Measurements from ENCODE around the gene FPGS. TPM values are rescaled to one million over a fixed set of nuclear protein-coding genes. Genes with fewer than 3 reads are reported as not detected.
A peak's percentile ranks its signal among the peaks of the same experiment; 100 is the strongest.

FPGS gene, protein sequence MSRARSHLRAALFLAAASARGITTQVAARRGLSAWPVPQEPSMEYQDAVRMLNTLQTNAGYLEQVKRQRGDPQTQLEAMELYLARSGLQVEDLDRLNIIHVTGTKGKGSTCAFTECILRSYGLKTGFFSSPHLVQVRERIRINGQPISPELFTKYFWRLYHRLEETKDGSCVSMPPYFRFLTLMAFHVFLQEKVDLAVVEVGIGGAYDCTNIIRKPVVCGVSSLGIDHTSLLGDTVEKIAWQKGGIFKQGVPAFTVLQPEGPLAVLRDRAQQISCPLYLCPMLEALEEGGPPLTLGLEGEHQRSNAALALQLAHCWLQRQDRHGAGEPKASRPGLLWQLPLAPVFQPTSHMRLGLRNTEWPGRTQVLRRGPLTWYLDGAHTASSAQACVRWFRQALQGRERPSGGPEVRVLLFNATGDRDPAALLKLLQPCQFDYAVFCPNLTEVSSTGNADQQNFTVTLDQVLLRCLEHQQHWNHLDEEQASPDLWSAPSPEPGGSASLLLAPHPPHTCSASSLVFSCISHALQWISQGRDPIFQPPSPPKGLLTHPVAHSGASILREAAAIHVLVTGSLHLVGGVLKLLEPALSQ
- total RNA-seq: 104 and 132 TPM in 2 replicates

DNA sequence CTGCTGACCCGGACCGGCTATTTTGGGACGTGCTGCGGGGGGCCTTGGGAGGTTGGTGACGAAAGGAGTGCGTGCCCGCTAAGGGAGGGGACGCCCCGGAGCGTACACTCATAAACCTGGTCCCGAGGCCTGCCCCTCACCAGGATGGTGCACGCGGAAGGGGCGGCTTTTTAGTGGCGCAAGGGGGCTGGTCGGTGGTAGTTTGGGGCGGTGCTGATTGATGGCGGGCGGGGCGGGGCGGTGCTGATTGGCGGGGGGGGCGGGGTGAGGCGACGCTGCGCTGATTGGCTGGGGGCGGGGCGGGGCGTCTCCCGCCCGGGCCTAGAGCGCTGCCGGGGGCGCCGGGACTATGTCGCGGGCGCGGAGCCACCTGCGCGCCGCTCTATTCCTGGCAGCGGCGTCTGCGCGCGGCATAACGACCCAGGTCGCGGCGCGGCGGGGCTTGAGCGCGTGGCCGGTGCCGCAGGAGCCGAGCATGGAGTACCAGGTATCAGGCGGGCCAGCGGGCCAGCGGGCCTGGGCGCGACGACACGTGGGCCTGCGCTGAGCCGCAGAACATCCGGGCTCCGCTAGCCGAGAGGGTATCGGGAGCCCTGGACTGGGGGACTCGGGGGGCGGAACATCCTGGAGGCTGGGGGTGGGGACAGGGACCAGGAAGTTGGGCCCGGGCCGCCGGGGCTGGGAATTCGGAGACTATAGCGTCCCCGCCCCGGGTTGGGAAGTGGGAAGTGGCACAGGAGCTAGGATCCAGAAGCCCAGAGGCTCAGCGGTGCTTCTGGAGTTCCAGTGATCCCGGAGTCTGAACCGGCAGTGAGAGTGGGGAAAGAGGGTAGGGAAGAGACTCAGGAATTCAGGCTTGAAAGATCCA, at the start of gene FPGS:
Gene FPGS, plus strand, starts transcription at position 307 of the 868 bp plus-strand sequence. Its CDS starts 43 bp downstream, at position 350.
- no peak for DNase-seq (ENCODE audit: low read depth)
- TF ChIP-seq, protein P1, sequence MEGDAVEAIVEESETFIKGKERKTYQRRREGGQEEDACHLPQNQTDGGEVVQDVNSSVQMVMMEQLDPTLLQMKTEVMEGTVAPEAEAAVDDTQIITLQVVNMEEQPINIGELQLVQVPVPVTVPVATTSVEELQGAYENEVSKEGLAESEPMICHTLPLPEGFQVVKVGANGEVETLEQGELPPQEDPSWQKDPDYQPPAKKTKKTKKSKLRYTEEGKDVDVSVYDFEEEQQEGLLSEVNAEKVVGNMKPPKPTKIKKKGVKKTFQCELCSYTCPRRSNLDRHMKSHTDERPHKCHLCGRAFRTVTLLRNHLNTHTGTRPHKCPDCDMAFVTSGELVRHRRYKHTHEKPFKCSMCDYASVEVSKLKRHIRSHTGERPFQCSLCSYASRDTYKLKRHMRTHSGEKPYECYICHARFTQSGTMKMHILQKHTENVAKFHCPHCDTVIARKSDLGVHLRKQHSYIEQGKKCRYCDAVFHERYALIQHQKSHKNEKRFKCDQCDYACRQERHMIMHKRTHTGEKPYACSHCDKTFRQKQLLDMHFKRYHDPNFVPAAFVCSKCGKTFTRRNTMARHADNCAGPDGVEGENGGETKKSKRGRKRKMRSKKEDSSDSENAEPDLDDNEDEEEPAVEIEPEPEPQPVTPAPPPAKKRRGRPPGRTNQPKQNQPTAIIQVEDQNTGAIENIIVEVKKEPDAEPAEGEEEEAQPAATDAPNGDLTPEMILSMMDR (conservative IDR thresholded peaks at IDR 0.05; ENCODE audit: low read depth, low read length): no peak
- peak within 1 kb of the TSS; percentile 81 for H3K4me3 ChIP-seq (ENCODE audit: low read depth, low read length)

DNA sequence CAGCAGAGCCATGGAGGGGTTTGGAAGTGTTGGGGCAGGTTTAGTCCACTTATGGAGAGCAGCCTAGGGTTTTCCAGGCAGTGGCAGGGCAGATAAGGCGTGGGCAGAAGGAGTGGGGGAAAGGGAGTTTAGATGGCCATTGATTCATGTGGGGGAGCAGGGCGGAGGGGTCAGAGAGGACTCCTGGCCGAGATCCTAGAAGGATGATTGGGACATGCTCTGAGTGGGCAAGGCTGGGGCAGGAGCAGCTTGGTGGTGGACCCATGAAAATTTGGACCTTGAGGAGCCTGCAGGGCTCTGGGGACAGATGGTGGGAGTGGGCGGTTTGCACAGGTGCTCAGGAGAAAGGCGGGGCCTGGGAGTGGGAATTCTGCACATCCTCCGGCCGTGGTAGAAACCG, 49.5 kb upstream of the FPGS start:
- no peak overlapping the region for H3K4me3 ChIP-seq (ENCODE audit: low read depth, low read length)
- TF ChIP-seq, protein P1 (conservative IDR thresholded peaks at IDR 0.05; ENCODE audit: low read depth, low read length): no peak
- no peak for DNase-seq (ENCODE audit: low read depth)

DNA sequence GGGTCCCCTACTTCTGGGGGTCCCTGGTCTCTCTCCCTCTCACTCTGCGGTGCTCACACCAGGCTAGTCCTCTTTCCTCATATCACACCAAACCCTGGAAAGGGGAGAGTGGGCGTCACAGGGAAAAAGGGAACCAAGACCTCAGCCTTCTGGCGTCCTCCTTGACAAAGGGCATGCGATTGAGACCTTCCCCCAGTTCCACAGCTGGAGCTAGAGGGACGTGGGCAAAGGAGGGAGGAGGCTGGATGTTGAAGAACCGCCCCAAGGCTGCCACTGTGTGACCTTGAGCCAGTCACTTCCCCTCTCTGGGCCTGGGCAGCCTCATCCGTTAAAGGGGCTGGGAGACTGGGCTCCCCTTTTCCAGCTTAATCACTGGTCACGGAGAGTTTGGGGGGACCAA, 49.1 kb upstream of the FPGS start:
- TF ChIP-seq, protein P1 (conservative IDR thresholded peaks at IDR 0.05; ENCODE audit: low read depth, low read length): no peak
- no peak overlapping the region for H3K4me3 ChIP-seq (ENCODE audit: low read depth, low read length)
- no peak for DNase-seq (ENCODE audit: low read depth)

DNA sequence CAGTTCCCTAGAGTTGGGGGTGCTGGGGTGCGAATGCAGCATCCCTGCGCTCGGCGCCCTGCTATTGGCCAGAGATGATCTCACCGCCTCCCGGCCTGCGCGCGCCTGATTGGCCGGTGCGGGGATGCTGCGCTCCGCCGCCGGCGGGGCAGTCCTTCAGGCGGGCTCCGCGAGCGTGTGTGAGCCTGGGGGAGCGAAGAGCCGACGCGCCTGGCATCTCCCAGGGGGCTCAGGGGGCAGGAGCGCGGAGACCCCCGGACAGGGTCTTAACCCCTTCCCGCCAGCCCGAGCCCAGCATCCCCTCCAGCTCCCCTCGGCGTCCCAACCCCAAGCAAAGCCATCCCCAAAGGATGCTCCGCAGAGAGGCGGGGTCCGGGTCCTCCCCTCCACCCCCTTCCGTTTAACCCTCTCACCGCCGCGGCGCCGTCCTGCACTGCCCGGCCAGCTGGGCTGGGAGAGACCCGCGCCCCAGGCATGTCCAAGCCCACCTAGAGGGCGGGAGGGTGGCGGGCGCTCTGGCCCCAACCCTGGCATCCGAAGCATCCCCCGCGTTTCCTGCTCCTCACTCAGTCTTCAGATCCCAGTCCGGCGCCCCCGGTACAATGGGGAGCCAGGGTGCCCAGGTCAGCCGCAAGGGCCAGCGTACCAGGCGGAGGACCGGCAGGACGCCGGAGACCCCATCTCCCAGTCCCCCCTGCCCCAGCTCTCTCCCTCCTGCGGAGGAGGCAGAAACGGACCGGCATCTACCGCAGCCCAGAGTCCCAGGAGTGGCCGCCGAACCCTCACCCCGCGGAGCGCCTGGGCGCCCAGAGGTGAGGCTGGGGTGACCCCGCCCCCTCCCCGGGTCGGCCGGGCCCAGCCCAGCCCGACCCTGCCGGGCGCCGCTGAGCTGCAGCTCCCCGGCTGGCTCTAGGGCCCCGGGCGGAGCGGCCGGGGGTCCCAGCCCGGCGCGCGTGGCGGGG, 48.3 kb upstream of the FPGS start:
- TF ChIP-seq, protein P1 (conservative IDR thresholded peaks at IDR 0.05; ENCODE audit: low read depth, low read length): no peak
- DNase-seq (ENCODE audit: low read depth): no peak
- no peak overlapping the region for H3K4me3 ChIP-seq (ENCODE audit: low read depth, low read length)

DNA sequence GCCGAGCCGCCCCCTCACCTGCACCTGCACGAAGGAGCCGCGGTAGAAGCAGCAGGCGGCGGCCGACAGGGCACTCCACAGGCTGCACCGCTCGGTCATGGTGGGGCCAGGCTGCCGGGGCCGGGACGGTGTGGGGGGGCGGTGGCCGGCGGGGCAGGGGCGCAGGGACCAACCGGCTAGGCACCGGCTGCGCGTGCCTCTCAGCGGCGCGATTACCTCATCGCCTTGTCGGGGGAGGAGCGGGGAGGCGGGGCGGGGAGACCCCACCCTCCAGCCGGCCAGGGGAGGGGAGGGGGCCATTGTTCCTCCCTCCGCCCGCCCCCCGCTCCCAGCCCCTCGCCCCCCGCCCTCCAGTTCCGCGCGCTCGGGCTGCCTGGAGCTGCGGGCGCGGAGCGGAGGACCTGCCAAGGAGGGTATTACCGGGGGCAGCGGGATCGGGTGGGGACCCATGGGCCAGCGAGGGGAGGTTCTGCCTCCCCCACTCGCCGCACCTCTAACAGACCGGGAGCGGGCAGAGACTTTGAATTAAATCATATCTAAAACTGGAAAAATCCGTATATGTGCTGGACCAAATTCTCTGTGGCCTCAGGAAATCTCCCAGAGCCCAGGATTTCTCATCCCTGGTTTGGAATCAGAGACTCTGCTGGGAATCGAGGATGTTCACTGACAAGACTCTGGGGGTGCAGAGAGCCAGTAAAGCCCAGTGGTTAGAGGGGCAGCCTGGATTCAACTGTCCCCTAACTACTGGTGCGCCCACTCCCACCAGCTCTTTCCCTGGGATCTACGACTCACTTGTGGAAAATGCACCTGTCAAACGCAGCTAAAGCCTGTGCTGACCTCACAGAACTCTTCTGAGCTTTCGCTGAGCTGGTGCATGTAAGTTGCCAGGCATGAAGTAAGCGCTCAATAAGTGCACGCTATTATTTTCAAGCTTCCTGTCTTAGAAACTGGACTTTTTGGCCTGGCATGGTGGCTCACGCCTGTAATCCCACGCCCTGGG, 47.3 kb upstream of the FPGS start:
- H3K4me3 ChIP-seq (ENCODE audit: low read depth, low read length): no peak overlapping the region

More for the DNA sequence above, 47.3 kb upstream of the FPGS start:
- no peak for DNase-seq (ENCODE audit: low read depth)
- TF ChIP-seq, protein P1 (conservative IDR thresholded peaks at IDR 0.05; ENCODE audit: low read depth, low read length): no peak
